Embryonic facial prominence (tissue), 1 donor: ENCODE data around the gene TICRR.
"Not testable (repeated sequence)": the region's sequence is repeated elsewhere in the genome, so short reads cannot be mapped to it uniquely, and the experiment has no call there.

Experiments
- DNase-seq: peaks from one replicate; pipeline ENCODE4 v3.0.0-alpha.2; 2016; ENCODE audit errors: extremely low spot score

Gene TICRR, protein sequence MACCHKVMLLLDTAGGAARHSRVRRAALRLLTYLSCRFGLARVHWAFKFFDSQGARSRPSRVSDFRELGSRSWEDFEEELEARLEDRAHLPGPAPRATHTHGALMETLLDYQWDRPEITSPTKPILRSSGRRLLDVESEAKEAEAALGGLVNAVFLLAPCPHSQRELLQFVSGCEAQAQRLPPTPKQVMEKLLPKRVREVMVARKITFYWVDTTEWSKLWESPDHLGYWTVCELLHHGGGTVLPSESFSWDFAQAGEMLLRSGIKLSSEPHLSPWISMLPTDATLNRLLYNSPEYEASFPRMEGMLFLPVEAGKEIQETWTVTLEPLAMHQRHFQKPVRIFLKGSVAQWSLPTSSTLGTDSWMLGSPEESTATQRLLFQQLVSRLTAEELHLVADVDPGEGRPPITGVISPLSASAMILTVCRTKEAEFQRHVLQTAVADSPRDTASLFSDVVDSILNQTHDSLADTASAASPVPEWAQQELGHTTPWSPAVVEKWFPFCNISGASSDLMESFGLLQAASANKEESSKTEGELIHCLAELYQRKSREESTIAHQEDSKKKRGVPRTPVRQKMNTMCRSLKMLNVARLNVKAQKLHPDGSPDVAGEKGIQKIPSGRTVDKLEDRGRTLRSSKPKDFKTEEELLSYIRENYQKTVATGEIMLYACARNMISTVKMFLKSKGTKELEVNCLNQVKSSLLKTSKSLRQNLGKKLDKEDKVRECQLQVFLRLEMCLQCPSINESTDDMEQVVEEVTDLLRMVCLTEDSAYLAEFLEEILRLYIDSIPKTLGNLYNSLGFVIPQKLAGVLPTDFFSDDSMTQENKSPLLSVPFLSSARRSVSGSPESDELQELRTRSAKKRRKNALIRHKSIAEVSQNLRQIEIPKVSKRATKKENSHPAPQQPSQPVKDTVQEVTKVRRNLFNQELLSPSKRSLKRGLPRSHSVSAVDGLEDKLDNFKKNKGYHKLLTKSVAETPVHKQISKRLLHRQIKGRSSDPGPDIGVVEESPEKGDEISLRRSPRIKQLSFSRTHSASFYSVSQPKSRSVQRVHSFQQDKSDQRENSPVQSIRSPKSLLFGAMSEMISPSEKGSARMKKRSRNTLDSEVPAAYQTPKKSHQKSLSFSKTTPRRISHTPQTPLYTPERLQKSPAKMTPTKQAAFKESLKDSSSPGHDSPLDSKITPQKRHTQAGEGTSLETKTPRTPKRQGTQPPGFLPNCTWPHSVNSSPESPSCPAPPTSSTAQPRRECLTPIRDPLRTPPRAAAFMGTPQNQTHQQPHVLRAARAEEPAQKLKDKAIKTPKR (N-terminal part only)

DNA sequence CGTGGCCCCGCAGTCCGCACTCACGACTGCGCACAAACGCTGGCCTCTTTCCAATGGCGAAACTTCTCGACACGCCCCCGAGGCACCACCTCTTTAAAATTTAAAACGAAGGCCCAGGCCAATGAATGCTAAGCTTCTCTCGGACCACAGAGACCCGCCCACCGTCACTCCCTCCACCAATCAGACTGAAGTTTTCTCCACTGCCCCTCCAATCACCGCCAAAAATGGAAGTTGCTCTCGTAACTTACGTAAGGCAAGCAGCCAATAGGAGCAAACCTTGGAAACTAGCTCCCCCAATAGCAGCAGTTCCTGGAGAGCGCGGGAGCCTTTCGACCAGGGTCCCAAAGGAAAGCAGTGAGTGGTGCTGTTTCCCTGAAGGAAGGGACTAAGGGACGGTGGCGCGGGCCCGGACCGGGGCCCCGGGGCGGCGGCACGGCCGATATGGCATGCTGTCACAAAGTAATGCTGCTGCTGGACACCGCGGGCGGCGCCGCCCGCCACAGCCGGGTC, at the start of gene TICRR:
TSS of gene TICRR (plus strand) at position 324 of the 510 bp plus-strand sequence. CDS start at position 442, 118 bp downstream.
- DNase-seq: peak; percentile 99

DNA sequence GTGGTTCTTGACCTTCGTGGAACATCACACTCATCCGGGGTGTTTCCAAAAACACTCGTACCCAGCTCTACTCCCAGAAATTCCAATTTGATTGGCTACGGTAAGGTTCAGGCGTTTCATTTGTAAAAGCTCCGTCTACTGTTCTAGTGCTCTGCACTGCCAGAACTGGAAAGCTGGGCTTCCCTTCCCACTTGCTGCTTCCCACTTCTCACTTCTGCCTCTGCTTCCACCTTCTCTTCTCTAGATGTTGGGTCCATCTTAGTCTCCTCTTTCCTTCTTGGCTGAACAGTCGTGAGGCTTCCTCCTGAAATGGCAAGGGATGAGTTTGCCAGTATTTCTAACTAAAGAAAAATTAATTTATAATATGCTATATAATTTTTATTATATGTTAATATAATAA, 49.1 kb upstream of the TICRR start:
- DNase-seq: no peak

DNA sequence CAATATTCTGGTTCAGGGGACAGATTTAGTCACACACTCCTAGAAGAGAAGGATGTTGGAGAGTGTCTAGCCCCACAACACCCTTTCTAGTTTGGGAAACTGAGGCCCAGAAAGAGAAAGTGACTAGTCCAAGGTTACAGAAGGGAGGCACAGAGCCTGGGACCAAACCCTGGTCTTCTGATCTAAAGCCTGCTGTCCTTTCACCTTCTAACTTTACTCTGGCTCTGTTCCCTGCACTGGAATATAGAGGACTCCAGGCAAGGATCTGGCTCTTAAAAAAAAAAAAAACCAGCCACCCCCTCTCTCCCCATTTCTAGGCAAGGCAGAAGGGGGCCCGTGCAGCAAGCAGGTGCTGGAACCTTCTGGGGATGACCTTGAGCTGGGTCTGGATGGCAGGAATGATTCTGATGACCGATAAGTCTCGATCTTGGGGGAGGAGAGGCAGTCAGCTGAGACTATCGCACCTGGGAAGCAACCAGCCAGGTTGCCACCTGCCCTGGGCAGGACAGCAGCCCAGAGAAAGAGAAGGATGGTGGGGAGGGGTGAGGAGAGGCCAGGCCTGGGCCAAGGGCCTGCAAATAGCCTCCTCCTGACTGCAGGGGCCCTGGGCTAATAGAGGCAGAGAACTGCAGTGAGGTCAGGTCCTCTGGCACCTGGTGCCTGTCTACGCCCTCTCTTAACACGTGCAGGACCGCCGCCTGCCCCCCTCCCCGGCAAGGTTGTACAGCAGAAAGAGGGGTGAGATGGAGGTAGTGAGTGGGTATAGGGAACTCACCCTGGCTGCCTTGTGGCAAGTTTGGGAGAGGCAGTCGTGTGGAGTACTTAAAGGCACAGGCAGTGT, 48.4 kb upstream of the TICRR start:
- no peak for DNase-seq

DNA sequence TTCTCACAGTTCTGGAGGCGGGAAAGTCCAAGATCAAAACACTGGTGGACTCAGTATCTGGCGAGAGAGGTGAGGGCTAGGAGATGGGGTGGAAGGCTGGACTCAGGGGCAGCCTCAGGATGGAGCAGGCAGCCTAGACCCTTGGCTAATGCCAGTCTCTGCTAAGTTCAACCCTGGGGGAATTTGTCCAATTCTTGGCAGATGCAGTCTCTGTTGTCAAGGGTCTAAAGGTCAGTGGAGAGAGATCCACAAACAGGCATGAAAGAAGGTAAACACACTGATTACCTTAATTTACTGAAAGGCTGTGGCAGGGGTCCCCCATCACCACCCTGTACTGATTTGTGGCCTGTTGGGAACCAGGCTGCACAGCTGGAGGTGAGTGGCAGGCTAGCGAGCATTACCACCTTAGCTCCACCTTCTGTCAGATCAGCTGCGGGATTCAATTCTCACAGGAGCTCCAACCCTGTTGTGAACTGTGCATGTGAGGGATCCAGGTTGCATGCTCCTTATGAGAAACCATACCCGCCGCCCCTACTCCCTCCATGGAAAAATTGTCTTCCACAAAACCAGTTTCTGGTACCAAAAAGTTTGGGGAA, 46.4 kb upstream of the TICRR start:
- no peak for DNase-seq

DNA sequence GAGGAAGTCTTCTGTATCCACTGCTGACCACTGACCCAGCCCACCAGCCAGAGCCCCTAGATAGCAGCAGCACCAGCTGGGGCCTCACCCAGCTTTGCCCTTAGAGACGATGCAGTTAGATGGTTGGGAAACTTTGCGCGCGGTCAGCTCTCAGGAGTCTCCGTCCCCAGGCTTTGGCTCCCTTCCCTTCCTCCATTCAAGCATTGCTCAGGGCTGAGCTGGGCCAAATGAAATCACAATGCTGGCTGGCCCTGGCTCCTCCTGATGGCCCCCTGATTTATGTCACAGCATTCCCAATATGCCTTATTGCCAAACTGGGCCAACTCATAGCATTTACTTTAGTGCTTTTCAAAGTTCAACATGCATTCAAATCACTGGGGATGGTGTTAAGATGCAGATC, 44.3 kb upstream of the TICRR start:
- no peak for DNase-seq

DNA sequence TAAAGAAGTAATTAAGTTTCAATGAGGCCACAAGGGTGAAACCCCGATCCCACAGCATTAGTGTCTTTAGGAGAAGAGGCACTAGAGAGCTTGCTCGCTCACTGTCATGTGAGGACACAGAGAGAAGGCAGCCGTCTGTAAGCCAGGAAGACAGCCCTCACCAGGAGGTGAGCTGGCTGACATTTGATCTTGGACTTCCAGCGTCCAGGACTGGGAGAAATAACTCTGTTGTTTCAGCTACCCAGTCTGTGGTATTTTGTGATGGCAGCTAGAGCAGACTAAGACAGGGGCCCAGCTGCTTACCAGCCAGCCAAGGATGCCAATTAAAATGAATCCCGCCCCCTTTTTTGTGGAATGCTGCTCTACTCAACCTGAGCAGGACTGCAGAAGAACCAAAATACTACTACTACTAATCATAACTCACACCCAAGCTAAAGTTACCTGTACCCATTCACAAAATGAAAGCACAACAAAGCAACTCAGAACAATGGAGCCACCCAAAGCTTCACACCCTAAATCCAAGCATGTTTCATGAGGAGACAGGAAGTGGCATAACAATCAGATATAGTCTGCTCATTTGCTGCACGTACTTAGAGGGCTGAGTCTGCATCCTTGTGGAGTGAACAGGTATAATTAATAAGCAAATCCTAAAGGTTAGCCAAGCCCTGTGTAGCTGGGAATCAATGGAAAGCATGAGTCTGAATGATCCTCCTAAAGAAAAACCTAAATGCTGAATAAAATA, 43.3 kb upstream of the TICRR start:
- no peak for DNase-seq

DNA sequence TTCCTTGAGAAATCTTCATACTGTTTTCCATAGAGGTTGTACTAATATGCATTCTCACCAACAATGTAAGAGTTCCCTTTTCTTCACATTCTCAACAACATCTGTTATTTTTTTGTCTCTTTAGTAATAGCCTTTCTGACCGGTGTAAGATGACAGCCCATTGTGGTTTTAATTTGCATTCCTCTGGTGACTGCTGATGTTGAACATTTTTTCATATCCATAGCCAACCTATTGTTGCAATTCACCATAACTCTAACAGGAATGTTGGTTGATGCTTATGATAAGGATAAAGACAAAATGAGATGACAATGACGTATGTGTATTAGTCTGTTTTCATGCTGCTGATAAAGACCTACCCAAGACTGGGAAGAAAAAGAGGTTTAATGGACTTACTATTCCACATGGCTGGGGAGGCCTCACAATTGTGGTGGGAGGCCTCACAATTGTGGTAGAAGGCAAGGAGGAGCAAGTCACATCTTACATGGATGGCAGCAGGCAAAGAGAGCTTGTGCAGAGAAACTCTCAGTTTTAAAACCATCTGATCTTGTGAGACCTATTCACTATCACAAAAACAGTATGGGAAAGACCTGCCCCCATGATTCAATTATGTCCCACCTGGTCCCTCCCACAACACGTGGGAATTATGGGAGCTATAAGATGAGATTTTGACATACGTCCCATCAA, 41.3 kb upstream of the TICRR start:
- DNase-seq: no peak

DNA sequence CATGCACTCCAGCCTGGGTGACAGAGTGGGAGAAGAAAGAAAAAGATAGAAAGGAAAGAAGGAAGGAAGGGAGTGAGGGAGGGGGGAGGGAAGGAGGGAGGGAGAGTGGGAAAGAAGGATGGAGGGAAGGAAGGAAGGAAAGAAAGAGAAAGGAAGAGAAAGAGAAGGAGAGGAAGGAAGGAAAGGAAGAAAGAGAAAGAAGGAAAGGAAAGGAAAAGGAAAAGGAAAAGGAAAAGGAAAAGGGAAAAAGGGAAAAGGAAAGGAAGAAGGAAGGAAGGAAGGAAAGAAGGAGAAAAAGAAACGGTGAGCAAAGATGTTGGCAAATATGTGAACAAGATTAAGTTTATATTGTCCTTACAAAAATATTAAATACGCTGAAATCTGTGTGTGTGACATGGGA, 36.2 kb upstream of the TICRR start:
- DNase-seq: no peak

DNA sequence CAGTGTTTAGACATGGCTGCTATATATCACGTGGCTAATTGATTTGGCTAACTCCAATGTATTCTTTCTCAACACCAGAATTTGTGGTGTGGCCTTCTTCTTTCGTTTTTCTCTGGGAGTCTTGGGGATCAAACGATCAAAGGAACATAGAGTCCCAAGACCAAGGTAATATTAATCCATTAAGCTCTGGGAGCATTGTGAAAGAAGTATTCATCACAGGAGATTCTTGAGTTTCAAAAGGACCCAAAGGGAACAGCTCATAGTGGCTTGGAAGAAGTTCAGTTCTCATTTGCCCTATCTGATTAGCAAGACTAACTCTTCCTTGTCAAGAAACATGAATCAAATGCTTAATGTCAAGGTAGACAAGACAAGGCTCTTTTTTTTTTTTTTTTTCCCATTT, 32.9 kb upstream of the TICRR start:
- no peak for DNase-seq

DNA sequence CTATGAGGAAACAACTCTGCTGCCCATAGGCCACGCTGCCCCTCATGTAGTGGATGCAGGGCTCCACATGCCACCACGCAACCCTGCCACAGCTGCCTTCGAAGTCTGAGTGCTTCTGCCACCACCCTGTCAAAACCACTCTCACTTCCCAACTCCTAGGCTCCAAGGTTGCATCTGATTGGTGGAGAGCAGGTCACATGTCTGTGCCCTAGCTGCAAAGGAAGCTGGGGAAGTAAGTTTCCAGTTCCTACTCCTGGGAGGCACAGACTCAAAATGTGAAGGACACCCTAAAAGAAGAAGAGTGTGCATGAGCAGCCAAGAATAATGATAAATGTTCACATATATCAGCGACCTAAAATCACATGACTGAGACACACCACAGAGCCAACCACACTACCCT, 31.9 kb upstream of the TICRR start:
- DNase-seq: no peak

DNA sequence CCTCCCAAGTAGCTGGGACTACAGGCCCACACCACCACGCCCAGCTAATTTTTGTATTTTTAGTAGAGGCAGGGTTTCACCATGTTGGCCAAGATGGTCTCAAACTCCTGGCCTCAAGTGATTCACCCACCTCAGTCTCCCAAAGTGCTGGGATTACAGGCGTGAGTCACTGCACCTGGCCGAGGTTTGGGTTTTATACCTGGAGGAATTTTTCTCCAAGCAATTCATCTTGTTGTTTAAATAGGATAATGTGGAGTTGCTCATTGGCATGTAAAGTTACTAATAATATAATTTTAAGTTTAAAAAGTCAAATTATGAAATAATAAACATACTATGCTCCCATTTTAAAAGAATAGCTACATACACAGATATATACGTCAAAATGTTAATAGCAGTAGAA, 26.1 kb upstream of the TICRR start:
- not testable (repeated sequence) for DNase-seq

DNA sequence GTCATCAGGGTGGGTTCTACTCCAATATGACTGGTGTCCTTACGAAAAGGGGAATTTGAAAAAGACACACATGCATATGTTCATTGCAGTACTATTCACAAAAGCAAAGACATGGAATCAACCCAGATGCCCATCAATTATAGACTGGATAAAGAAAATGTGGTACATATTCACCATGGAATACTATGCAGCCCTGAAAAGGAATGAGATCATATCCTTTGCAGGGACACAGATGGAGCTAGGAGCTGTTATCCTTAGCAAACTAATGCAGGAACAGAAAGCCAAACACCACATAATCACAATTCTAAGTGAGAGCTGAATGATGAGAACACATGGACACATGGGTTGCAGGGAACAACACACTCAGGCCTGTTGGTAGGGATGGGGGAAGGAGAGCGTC, 24.8 kb upstream of the TICRR start:
- DNase-seq: no peak

DNA sequence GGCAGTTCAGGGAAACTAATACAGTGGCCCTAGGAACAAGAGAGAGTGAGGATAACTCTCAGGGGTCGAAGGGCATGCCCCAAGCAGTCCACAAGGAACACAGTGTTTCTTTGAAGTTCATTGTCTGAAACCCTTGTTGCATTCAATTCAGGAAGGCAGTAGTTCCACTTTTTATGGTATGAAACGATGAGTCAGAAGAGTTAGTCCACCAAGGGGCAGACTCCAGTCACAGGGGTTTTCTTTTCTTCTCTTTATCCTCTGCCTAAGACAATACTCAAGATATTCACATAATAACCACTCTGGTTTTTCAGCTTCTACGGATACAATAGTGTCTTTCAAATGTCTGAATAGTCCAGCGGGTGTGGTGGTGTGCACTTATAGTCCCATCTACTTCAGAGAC, 23.7 kb upstream of the TICRR start:
- DNase-seq: no peak

DNA sequence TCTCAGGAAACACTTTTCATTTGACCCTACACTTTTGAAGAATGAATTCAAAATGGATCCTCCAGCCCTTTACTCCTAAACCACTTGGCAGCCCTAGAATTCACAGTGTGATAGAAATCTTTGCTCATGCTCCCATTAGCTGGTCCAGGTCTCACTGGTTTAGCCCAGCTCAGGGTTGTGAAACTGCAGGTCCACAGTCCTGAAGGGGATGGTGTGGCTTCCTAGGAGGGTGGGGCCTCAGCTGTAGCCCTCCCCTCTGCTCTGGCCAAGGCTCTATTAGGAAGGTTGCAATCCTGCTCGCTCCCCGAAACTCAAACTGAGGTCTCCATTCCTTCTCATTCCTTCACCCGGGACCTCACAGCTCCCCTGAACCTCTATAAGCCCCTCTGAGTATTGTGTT, 21.6 kb upstream of the TICRR start:
- DNase-seq: no peak

DNA sequence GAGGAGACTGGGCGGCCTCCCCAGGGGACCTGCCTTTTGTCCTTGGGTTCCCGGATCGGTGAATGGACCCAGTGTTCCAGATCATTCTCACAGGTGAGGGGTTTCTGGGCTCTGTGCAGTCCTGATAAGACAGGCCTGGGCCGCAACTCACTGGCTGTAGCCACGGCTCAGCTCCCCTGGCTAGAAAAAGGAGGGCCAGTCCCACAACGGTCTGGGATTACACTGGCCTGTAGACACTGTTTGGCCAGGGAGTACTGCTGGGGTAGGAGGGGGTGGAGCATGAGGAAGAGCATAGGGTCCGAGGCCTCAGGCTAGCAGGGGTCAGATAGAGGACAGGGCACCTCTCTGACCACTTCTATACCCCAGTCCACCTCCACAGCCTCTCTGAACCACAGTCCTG, 21.0 kb upstream of the TICRR start:
- no peak for DNase-seq

DNA sequence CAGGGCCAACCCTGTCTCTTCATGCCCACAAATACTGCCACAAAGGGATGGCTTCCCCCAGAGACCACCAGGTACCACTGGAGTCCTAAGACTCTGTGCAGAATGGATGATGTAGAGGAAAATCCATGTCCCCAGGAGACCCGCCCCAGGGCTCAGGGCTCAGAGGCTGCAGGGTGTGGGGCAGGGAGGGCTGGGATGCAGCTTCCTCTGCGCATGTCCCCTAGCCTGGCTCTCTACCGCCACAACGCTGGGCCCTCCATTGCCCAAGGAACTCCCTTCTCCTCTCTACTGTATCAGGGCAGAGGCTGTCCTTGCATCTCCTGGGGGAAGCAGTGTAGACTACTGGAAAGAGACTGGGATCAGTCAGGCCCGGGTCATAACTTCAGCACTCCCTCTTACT, 19.5 kb upstream of the TICRR start:
- no peak for DNase-seq

DNA sequence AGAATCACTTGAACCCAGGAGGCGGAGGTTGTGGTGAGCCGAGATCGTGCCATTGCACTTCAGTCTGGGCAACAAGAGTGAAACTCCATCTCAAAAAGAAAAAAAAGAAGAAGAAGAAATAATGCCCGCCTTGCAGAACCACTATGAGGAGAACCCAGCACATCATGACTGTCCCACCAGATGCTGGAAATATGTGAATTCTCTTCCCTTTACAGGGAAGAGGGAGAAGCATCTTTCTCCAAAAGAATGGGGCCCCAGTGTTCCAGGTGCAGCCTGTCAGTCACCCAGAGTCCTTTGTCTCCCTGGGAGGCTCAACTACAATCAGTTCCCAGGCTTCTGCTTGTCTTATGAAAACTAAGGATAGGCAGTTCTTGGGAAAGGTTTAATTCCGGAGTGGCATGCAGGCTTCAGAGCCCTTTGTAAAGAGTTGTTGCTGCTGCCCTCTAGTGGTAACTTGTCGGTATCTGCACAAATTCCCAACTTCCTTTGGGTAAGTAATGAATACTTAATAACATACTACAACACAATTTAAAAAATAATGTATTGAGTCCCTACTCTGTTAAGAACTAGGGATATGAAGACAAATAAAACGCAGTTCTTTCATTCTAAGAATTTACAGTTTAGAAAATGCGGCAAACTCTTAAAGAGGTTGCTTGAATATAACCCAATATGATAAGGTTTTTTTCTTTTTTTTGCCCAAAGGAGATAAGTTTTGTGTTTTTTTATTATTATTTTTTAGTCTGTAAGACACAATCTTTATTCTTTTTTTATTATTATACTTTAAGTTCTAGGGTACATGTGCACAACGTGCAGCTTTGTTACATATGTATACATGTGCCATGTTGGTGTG, 18.6 kb upstream of the TICRR start:
- peak; percentile 19 for DNase-seq

DNA sequence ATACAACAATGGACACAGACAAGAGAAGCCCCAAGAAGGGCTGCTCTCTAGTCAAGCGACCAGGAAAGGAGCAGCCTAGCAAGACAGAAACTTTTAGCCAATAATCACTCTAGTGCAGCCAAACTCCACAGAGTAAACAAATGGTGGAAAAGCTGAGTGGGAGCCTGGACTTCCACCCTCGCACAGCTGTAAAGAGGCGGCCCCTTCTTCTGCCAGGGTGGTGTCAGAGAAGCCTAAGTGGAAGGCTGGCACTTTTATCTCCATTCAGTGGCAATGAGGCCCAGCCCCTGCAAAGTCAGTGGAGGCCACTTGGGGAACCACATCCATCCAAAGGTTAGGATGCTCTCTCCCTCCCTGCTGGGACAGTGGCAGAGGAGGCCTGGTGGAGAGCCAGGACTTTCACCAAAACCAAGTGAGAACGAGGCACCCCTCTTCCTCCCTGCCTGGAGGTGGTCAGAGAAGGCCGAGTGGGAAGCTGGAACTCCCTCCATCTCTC, 15.5 kb upstream of the TICRR start:
- no peak for DNase-seq
